Stimulated activated CD4-positive, alpha-beta T cell treated with anti-CD3 and anti-CD28 coated beads, Interleukin-15, amount 100 ng/mL, for 24 hours (primary cell): ENCODE measurements around the gene DUSP9.

Experiments used
- DNase-seq: peaks from one replicate; pipeline ENCODE4 v3.0.0-alpha.2; 2020

Gene DUSP9

GRCh38 chrX:153622661-153623309 is 24.2 kb upstream of the DUSP9 start:
- DNase-seq = no peak

- no peak for DNase-seq
These were observed 23.5 kb upstream of the DUSP9 start for GRCh38 chrX:153623310-153624029.

GRCh38 chrX:153624196-153625091 is 22.6 kb upstream of the DUSP9 start:
- no peak for DNase-seq

- DNase-seq = no peak
These were observed 21.6 kb upstream of the DUSP9 start for GRCh38 chrX:153625271-153626024.

GRCh38 chrX:153626025-153626633 is 20.9 kb upstream of the DUSP9 start:
- DNase-seq = no peak

GRCh38 chrX:153626863-153627674 is 19.9 kb upstream of the DUSP9 start:
- no peak for DNase-seq

- no peak for DNase-seq
These were observed 19.3 kb upstream of the DUSP9 start for GRCh38 chrX:153627675-153628111.

GRCh38 chrX:153628129-153628528 is 18.9 kb upstream of the DUSP9 start:
- no peak for DNase-seq

- no peak for DNase-seq
These were observed 18.3 kb upstream of the DUSP9 start for GRCh38 chrX:153628665-153629064.

- DNase-seq = no peak
These were observed 15.7 kb upstream of the DUSP9 start for GRCh38 chrX:153631346-153631745.

GRCh38 chrX:153631907-153632594 is 15.0 kb upstream of the DUSP9 start:
- no peak for DNase-seq

- no peak for DNase-seq
These were observed 14.4 kb upstream of the DUSP9 start for GRCh38 chrX:153632595-153632946.

GRCh38 chrX:153633048-153633447 is 14.0 kb upstream of the DUSP9 start:
- DNase-seq = no peak

GRCh38 chrX:153633607-153634180 is 13.3 kb upstream of the DUSP9 start:
- no peak for DNase-seq

GRCh38 chrX:153634236-153634635 is 12.8 kb upstream of the DUSP9 start:
- DNase-seq = no peak

- DNase-seq = no peak
These were observed 12.2 kb upstream of the DUSP9 start for GRCh38 chrX:153634832-153635231.

GRCh38 chrX:153635388-153635787 is 11.6 kb upstream of the DUSP9 start:
- DNase-seq = no peak

GRCh38 chrX:153635788-153636668 is 11.0 kb upstream of the DUSP9 start:
- DNase-seq = peak; percentile 41

GRCh38 chrX:153636716-153637115 is 10.3 kb upstream of the DUSP9 start:
- no peak for DNase-seq
